Measurements from ENCODE around the gene TDRD10.

Gene TDRD10

GRCh38 chr1:154582885-154583284, 80.9 kb downstream of the TDRD10 start:
- no peaks in the 10 kb centered on the region for H3K27me3 ChIP-seq (ENCODE audit: insufficient read depth, insufficient read length)
- H3K4me1 ChIP-seq (ENCODE audit: insufficient read depth, insufficient read length): no peaks in the 10 kb centered on the region
- peaks cover 98% of the 10 kb centered on the region for H3K36me3 ChIP-seq (ENCODE audit: insufficient read depth, insufficient read length, low read length)
- H3K4me3 ChIP-seq (ENCODE audit: insufficient read length, low read depth): no peak overlapping the region
- TF ChIP-seq ZNF274 (IDR thresholded peaks at IDR 0.05; ENCODE audit: low read depth, low read length) (no peak), YY1 (IDR thresholded peaks at IDR 0.05; ENCODE audit: insufficient read depth, insufficient read length) (no peak), SUZ12 (IDR thresholded peaks at IDR 0.05; ENCODE audit: extremely low read depth, insufficient read depth, insufficient read length) (no peak)
- no peak overlapping the region for H3K9ac ChIP-seq (ENCODE audit: insufficient read length, low read depth)
- no peak for DNase-seq (ENCODE audit: low read depth, low spot score)
- H3K9me3 ChIP-seq (ENCODE audit: insufficient read depth, low read length): no peaks in the 10 kb centered on the region

- H3K4me1 ChIP-seq (ENCODE audit: insufficient read depth, insufficient read length): no peaks in the 10 kb centered on the region
- H3K36me3 ChIP-seq (ENCODE audit: insufficient read depth, insufficient read length, low read length): peaks cover 98% of the 10 kb centered on the region
- TF ChIP-seq YY1 (IDR thresholded peaks at IDR 0.05; ENCODE audit: insufficient read depth, insufficient read length) (no peak), ZNF274 (IDR thresholded peaks at IDR 0.05; ENCODE audit: low read depth, low read length) (no peak), SUZ12 (IDR thresholded peaks at IDR 0.05; ENCODE audit: extremely low read depth, insufficient read depth, insufficient read length) (no peak)
- no peak for DNase-seq (ENCODE audit: low read depth, low spot score)
- no peaks in the 10 kb centered on the region for H3K9me3 ChIP-seq (ENCODE audit: insufficient read depth, low read length)
- H3K9ac ChIP-seq (ENCODE audit: insufficient read length, low read depth): no peak overlapping the region
- H3K4me3 ChIP-seq (ENCODE audit: insufficient read length, low read depth): no peak overlapping the region
- H3K27me3 ChIP-seq (ENCODE audit: insufficient read depth, insufficient read length): no peaks in the 10 kb centered on the region
These were observed 81.8 kb downstream of the TDRD10 start for GRCh38 chr1:154583773-154584172.

GRCh38 chr1:154584267-154584994, 82.4 kb downstream of the TDRD10 start:
- Histone ChIP-seq H3K27me3 (ENCODE audit: insufficient read depth, insufficient read length) (no peaks in the 10 kb centered on the region), H3K4me3 (ENCODE audit: insufficient read length, low read depth) (no peak overlapping the region), H3K4me1 (ENCODE audit: insufficient read depth, insufficient read length) (no peaks in the 10 kb centered on the region), H3K36me3 (ENCODE audit: insufficient read depth, insufficient read length, low read length) (peaks cover 98% of the 10 kb centered on the region), H3K9me3 (ENCODE audit: insufficient read depth, low read length) (no peaks in the 10 kb centered on the region), H3K9ac (ENCODE audit: insufficient read length, low read depth) (no peak overlapping the region)
- no peak for DNase-seq (ENCODE audit: low read depth, low spot score)
- TF ChIP-seq YY1 (IDR thresholded peaks at IDR 0.05; ENCODE audit: insufficient read depth, insufficient read length) (no peak), SUZ12 (IDR thresholded peaks at IDR 0.05; ENCODE audit: extremely low read depth, insufficient read depth, insufficient read length) (no peak), ZNF274 (IDR thresholded peaks at IDR 0.05; ENCODE audit: low read depth, low read length) (no peak)

GRCh38 chr1:154586231-154586630, 84.2 kb downstream of the TDRD10 start:
- no peak for DNase-seq (ENCODE audit: low read depth, low spot score)
- H3K9ac ChIP-seq (ENCODE audit: insufficient read length, low read depth): no peak overlapping the region
- H3K4me1 ChIP-seq (ENCODE audit: insufficient read depth, insufficient read length): no peaks in the 10 kb centered on the region
- H3K36me3 ChIP-seq (ENCODE audit: insufficient read depth, insufficient read length, low read length): peaks cover 98% of the 10 kb centered on the region
- no peak for TF ChIP-seq SUZ12 (IDR thresholded peaks at IDR 0.05; ENCODE audit: extremely low read depth, insufficient read depth, insufficient read length)
- no peak for TF ChIP-seq ZNF274 (IDR thresholded peaks at IDR 0.05; ENCODE audit: low read depth, low read length)
- TF ChIP-seq YY1 (IDR thresholded peaks at IDR 0.05; ENCODE audit: insufficient read depth, insufficient read length): no peak
- no peaks in the 10 kb centered on the region for H3K27me3 ChIP-seq (ENCODE audit: insufficient read depth, insufficient read length)
- no peak overlapping the region for H3K4me3 ChIP-seq (ENCODE audit: insufficient read length, low read depth)
- no peaks in the 10 kb centered on the region for H3K9me3 ChIP-seq (ENCODE audit: insufficient read depth, low read length)

- peaks cover 100% of the 10 kb centered on the region for H3K36me3 ChIP-seq (ENCODE audit: insufficient read depth, insufficient read length, low read length)
- no peak overlapping the region for H3K4me3 ChIP-seq (ENCODE audit: insufficient read length, low read depth)
- no peaks in the 10 kb centered on the region for H3K27me3 ChIP-seq (ENCODE audit: insufficient read depth, insufficient read length)
- H3K4me1 ChIP-seq (ENCODE audit: insufficient read depth, insufficient read length): no peaks in the 10 kb centered on the region
- no peaks in the 10 kb centered on the region for H3K9me3 ChIP-seq (ENCODE audit: insufficient read depth, low read length)
- TF ChIP-seq ZNF274 (IDR thresholded peaks at IDR 0.05; ENCODE audit: low read depth, low read length) (no peak), YY1 (IDR thresholded peaks at IDR 0.05; ENCODE audit: insufficient read depth, insufficient read length) (no peak), SUZ12 (IDR thresholded peaks at IDR 0.05; ENCODE audit: extremely low read depth, insufficient read depth, insufficient read length) (no peak)
- no peak for DNase-seq (ENCODE audit: low read depth, low spot score)
- H3K9ac ChIP-seq (ENCODE audit: insufficient read length, low read depth): no peak overlapping the region
These were observed 84.6 kb downstream of the TDRD10 start for GRCh38 chr1:154586641-154587040.

- no peaks in the 10 kb centered on the region for H3K27me3 ChIP-seq (ENCODE audit: insufficient read depth, insufficient read length)
- no peaks in the 10 kb centered on the region for H3K9me3 ChIP-seq (ENCODE audit: insufficient read depth, low read length)
- no peak overlapping the region for H3K4me3 ChIP-seq (ENCODE audit: insufficient read length, low read depth)
- peaks cover 99% of the 10 kb centered on the region for H3K36me3 ChIP-seq (ENCODE audit: insufficient read depth, insufficient read length, low read length)
- no peak overlapping the region for H3K9ac ChIP-seq (ENCODE audit: insufficient read length, low read depth)
- DNase-seq (ENCODE audit: low read depth, low spot score): no peak
- no peaks in the 10 kb centered on the region for H3K4me1 ChIP-seq (ENCODE audit: insufficient read depth, insufficient read length)
- TF ChIP-seq ZNF274 (IDR thresholded peaks at IDR 0.05; ENCODE audit: low read depth, low read length): no peak
- TF ChIP-seq YY1 (IDR thresholded peaks at IDR 0.05; ENCODE audit: insufficient read depth, insufficient read length): no peak
- TF ChIP-seq SUZ12 (IDR thresholded peaks at IDR 0.05; ENCODE audit: extremely low read depth, insufficient read depth, insufficient read length): no peak
These were observed 87.8 kb downstream of the TDRD10 start for GRCh38 chr1:154589780-154590179.

- H3K4me1 ChIP-seq (ENCODE audit: insufficient read depth, insufficient read length): no peaks in the 10 kb centered on the region
- DNase-seq (ENCODE audit: low read depth, low spot score): no peak
- H3K27me3 ChIP-seq (ENCODE audit: insufficient read depth, insufficient read length): no peaks in the 10 kb centered on the region
- TF ChIP-seq YY1 (IDR thresholded peaks at IDR 0.05; ENCODE audit: insufficient read depth, insufficient read length) (no peak), SUZ12 (IDR thresholded peaks at IDR 0.05; ENCODE audit: extremely low read depth, insufficient read depth, insufficient read length) (no peak), ZNF274 (IDR thresholded peaks at IDR 0.05; ENCODE audit: low read depth, low read length) (no peak)
- no peak overlapping the region for H3K4me3 ChIP-seq (ENCODE audit: insufficient read length, low read depth)
- peaks cover 99% of the 10 kb centered on the region for H3K36me3 ChIP-seq (ENCODE audit: insufficient read depth, insufficient read length, low read length)
- H3K9ac ChIP-seq (ENCODE audit: insufficient read length, low read depth): no peak overlapping the region
- H3K9me3 ChIP-seq (ENCODE audit: insufficient read depth, low read length): no peaks in the 10 kb centered on the region
These were observed 88.7 kb downstream of the TDRD10 start for GRCh38 chr1:154590756-154591155.
